ENCODE data around the gene MAPKAP1.

MAPKAP1 gene

GRCh38 chr9:125613141-125613540, 93.9 kb downstream of the MAPKAP1 start:
- DNase-seq (ENCODE audit: low spot score) = no peak
- no peak overlapping the region for H3K27ac ChIP-seq
- TF ChIP-seq CTCF (conservative IDR thresholded peaks at IDR 0.05; ENCODE audit: low read depth) = no peak
- ChIA-PET CTCF (no interaction called here), POLR2A (ENCODE audit: low non-redundant PET) (no interaction called here)

- POLR2A ChIA-PET (ENCODE audit: low non-redundant PET) = interaction anchor here (0.5 kb wide), 1 partner anchor 457 kb away, joined by 5 read pairs; no protein-coding TSS in a partner anchor
- no peak for DNase-seq (ENCODE audit: low spot score)
- CTCF ChIA-PET = interaction anchor here (0.7 kb wide), 1 partner anchor 18 kb away, joined by 3 read pairs; no protein-coding TSS in a partner anchor
- no peak for TF ChIP-seq CTCF (conservative IDR thresholded peaks at IDR 0.05; ENCODE audit: low read depth)
- H3K27ac ChIP-seq = no peak overlapping the region
These were observed 94.4 kb downstream of the MAPKAP1 start for GRCh38 chr9:125612616-125613015.

GRCh38 chr9:125611121-125611765, 95.8 kb downstream of the MAPKAP1 start:
- ChIA-PET POLR2A (ENCODE audit: low non-redundant PET) (no interaction called here), CTCF (no interaction called here)
- no peak for TF ChIP-seq CTCF (conservative IDR thresholded peaks at IDR 0.05; ENCODE audit: low read depth)
- no peak overlapping the region for H3K27ac ChIP-seq
- DNase-seq (ENCODE audit: low spot score) = no peak

GRCh38 chr9:125609744-125610143, 97.3 kb downstream of the MAPKAP1 start:
- TF ChIP-seq CTCF (conservative IDR thresholded peaks at IDR 0.05; ENCODE audit: low read depth) = no peak
- ChIA-PET CTCF (no interaction called here), POLR2A (ENCODE audit: low non-redundant PET) (no interaction called here)
- no peak overlapping the region for H3K27ac ChIP-seq
- no peak for DNase-seq (ENCODE audit: low spot score)

GRCh38 chr9:125608489-125609224, 98.4 kb downstream of the MAPKAP1 start:
- DNase-seq (ENCODE audit: low spot score) = no peak
- POLR2A ChIA-PET (ENCODE audit: low non-redundant PET) = no interaction called here
- CTCF ChIA-PET = interaction anchor here (0.6 kb wide), 2 partner anchors 887 to 1081 kb away, joined by 3 read pairs; no protein-coding TSS in a partner anchor
- H3K27ac ChIP-seq = no peak overlapping the region
- no peak for TF ChIP-seq CTCF (conservative IDR thresholded peaks at IDR 0.05; ENCODE audit: low read depth)

GRCh38 chr9:125604196-125604595, 102.8 kb downstream of the MAPKAP1 start:
- no peak overlapping the region for H3K27ac ChIP-seq
- CTCF ChIA-PET = no interaction called here
- no peak for DNase-seq (ENCODE audit: low spot score)
- POLR2A ChIA-PET (ENCODE audit: low non-redundant PET) = no interaction called here
- no peak for TF ChIP-seq CTCF (conservative IDR thresholded peaks at IDR 0.05; ENCODE audit: low read depth)

Data from RWPE1 (cell line).